Measurements from ENCODE around the gene JAM3.
"Not testable (repeated sequence)": the region's sequence is repeated elsewhere in the genome, so short reads cannot be mapped to it uniquely, and the experiment has no call there.

Gene JAM3

GRCh38 chr11:134062265-134063123 is 6.4 kb upstream of the JAM3 start:
- no peak for DNase-seq (ENCODE audit: low read depth in 2 of 2)

GRCh38 chr11:134063124-134063495 is 5.8 kb upstream of the JAM3 start:
- DNase-seq (ENCODE audit: low read depth in 2 of 2): no peak

GRCh38 chr11:134063991-134064747 is 4.7 kb upstream of the JAM3 start:
- no peak for DNase-seq (ENCODE audit: low read depth in 2 of 2)

- no peak for DNase-seq (ENCODE audit: low read depth in 2 of 2)
These were observed 3.5 kb upstream of the JAM3 start for GRCh38 chr11:134065381-134065780.

- DNase-seq (ENCODE audit: low read depth in 2 of 2): no peak
These were observed 1.7 kb upstream of the JAM3 start for GRCh38 chr11:134066943-134067885.

- DNase-seq (ENCODE audit: low read depth in 2 of 2): no peak
These were observed 812 bp downstream of the JAM3 start for GRCh38 chr11:134069426-134070341.

GRCh38 chr11:134070342-134070845 is 1.5 kb downstream of the JAM3 start:
- no peak for DNase-seq (ENCODE audit: low read depth in 2 of 2)

GRCh38 chr11:134071306-134071705 is 2.4 kb downstream of the JAM3 start:
- no peak for DNase-seq (ENCODE audit: low read depth in 2 of 2)

- no peak for DNase-seq (ENCODE audit: low read depth in 2 of 2)
These were observed 3.0 kb downstream of the JAM3 start for GRCh38 chr11:134071766-134072402.

- DNase-seq (ENCODE audit: low read depth in 2 of 2): no peak
These were observed 4.0 kb downstream of the JAM3 start for GRCh38 chr11:134072844-134073243.

GRCh38 chr11:134074346-134074745 is 5.5 kb downstream of the JAM3 start:
- DNase-seq (ENCODE audit: low read depth in 2 of 2): no peak

GRCh38 chr11:134074766-134075165 is 5.9 kb downstream of the JAM3 start:
- DNase-seq (ENCODE audit: low read depth in 2 of 2): no peak

- DNase-seq (ENCODE audit: low read depth in 2 of 2): no peak
These were observed 10.4 kb downstream of the JAM3 start for GRCh38 chr11:134079317-134079716.

- not testable (repeated sequence) for DNase-seq (ENCODE audit: low read depth in 2 of 2)
These were observed 12.4 kb downstream of the JAM3 start for GRCh38 chr11:134081258-134081657.

GRCh38 chr11:134082990-134083389 is 14.1 kb downstream of the JAM3 start:
- no peak for DNase-seq (ENCODE audit: low read depth in 2 of 2)

- DNase-seq (ENCODE audit: low read depth in 2 of 2): no peak
These were observed 17.5 kb downstream of the JAM3 start for GRCh38 chr11:134086376-134086775.

GRCh38 chr11:134092006-134092405 is 23.1 kb downstream of the JAM3 start:
- DNase-seq (ENCODE audit: low read depth in 2 of 2): not testable (repeated sequence)

- DNase-seq (ENCODE audit: low read depth in 2 of 2): no peak
These were observed 28.3 kb downstream of the JAM3 start for GRCh38 chr11:134097166-134097565.

- no peak for DNase-seq (ENCODE audit: low read depth in 2 of 2)
These were observed 29.8 kb downstream of the JAM3 start for GRCh38 chr11:134098566-134099184.

- no peak for DNase-seq (ENCODE audit: low read depth in 2 of 2)
These were observed 31.3 kb downstream of the JAM3 start for GRCh38 chr11:134100171-134100570.
